ENCODE results near the gene LTBP4.

The LTBP4 gene

DNA sequence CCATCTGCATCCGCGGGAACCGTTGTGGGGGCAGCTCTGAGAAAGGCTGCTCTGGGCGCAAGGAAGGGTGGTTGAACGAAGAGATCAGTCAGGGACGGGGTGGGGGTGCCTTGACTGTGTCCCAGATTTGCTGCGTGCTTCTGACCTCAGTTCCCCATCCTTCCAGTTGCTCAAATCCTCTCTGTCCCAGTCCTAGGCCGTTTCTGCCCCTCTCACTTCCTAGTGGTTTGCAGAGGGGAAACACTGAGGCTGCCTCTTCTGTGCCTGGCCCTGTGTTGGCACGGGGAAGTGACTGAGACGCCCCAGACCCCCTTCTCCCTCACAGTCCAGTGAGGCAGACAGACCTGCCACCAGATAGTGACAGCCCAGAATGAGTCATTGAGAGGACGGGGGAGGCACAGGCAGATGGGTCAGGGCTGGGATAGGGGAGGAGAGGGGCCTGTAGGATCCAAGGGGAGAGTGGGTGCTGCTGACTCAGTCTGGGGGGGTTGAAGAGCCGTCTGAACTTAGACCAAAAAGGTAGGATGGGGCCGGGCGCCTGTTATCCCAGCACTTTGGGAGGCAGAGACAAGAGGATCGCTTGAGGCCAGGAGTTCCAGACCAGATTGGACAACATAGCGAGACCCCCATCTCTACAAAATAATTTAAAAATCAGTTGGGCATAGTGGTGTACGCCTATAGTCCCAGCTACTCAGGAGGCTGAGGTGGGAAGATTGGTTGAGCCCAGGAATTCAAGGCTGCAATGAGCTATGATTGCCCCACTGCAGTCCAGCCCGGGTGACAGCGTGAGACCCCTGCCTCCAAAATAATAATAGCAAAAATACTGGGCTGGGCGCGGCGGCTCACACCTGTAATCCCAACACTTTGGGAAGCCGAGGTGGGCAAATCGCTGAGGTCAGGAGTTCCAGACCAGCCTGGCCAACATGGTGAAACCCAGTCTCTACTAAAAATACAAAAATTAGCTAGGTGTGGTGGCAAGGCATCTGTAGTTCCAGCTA is 62.8 kb downstream of the LTBP4 start:
- Mint-ChIP-seq H3K36me3 (peaks cover 8% of the 10 kb centered on the region), H3K4me1 (ENCODE audit: low read depth) (peaks cover 11% of the 10 kb centered on the region), H3K4me3 (peak overlapping the region; percentile 81), H3K9me3 (ENCODE audit: low read depth) (peaks cover 2% of the 10 kb centered on the region), H3K27me3 (no peaks in the 10 kb centered on the region), H3K27ac (peak overlapping the region; percentile 70)

DNA sequence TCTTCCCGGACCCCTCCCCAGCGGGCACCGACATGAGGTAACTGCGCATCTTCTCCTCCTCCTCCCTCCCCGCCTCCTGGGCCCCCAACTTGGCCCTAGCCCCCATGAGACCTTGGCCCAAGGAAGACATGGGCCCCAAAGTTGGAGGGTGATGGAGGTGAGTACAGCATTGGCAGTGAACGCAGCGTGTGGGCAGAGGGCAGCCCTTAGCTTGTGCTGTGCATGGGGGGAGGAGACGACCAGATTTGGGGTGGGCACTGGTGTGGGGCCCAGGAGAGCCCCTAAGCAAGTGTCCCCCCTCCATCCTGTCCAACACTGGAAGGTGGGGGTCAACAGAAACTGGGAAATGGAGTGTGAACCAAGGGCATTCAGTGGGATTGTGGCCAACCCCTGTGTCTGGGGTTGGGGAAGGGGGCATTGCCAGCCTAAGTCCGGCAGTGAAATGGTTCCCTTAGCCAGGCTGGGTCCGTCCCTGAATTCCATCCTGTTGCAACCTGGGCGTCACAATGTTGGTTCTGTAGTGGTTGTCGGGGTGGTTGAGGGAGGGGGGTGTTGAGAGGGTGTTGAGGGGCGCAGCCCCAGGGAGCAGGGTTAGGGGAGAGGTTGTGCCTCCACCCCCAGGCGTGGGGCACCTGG is 65.8 kb downstream of the LTBP4 start:
- H3K27me3 Mint-ChIP-seq, result no peaks in the 10 kb centered on the region
- H3K4me1 Mint-ChIP-seq (ENCODE audit: low read depth), result peaks cover 11% of the 10 kb centered on the region
- H3K9me3 Mint-ChIP-seq (ENCODE audit: low read depth), result peaks cover 5% of the 10 kb centered on the region
- no peak overlapping the region for H3K4me3 Mint-ChIP-seq
- H3K36me3 Mint-ChIP-seq, result peaks cover 18% of the 10 kb centered on the region
- H3K27ac Mint-ChIP-seq, result no peak overlapping the region

DNA sequence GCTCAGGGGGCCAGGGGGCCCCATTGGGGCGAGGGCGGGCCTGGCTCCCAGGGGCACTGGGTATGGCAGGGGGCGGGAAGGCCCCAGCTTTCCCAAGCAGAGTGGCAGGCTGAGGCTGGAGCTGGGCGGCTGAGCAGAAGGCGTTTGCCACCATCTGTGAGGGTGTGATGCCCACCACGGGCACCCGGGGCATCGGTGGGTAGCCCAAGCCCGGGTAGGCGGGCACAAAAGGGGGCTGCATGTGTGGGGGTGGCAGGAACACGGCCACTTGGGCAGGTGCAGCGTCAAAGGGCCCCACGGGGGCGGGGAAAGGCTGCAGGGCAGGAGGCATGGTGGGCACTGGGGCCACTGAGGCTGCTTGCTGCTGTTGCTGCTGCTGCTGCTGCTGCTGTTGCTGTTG is 66.4 kb downstream of the LTBP4 start:
- H3K27ac Mint-ChIP-seq, result no peak overlapping the region
- H3K27me3 Mint-ChIP-seq, result no peaks in the 10 kb centered on the region
- H3K9me3 Mint-ChIP-seq (ENCODE audit: low read depth), result peaks cover 5% of the 10 kb centered on the region
- H3K4me3 Mint-ChIP-seq, result no peak overlapping the region
- H3K36me3 Mint-ChIP-seq, result peaks cover 18% of the 10 kb centered on the region
- H3K4me1 Mint-ChIP-seq (ENCODE audit: low read depth), result peaks cover 11% of the 10 kb centered on the region

DNA sequence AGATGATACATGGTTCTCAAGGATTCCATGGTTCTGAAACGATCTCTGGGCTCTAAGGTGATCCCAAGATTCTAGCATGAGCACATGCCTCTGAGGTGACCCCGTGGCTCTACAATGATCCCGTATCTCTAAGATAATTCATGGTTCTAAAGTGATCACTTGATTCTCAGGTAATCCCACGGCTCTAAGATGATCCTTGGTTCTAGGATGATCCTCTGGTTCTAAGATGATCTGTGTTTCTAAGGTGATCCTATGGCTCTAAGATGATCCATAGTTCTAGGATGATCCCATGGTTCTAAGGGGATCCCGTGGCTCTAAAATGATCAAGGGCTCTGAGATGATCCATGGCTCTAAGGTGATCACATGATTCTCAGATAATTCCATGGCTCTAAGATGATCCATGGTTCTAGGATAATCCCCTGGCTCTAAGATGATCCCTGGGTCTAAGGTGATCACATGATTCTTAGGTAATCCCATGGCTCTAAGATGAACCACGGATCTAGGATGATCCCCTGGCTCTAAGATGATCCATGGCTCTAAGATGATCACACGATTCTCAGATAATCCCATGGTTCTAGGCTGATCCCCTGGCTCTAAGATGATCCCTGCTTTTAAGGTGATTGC is 67.9 kb downstream of the LTBP4 start:
- no peak overlapping the region for H3K27ac Mint-ChIP-seq
- H3K36me3 Mint-ChIP-seq, result peaks cover 18% of the 10 kb centered on the region
- H3K4me1 Mint-ChIP-seq (ENCODE audit: low read depth), result peaks cover 5% of the 10 kb centered on the region
- H3K9me3 Mint-ChIP-seq (ENCODE audit: low read depth), result peaks cover 5% of the 10 kb centered on the region
- H3K27me3 Mint-ChIP-seq, result no peaks in the 10 kb centered on the region
- H3K4me3 Mint-ChIP-seq, result no peak overlapping the region

DNA sequence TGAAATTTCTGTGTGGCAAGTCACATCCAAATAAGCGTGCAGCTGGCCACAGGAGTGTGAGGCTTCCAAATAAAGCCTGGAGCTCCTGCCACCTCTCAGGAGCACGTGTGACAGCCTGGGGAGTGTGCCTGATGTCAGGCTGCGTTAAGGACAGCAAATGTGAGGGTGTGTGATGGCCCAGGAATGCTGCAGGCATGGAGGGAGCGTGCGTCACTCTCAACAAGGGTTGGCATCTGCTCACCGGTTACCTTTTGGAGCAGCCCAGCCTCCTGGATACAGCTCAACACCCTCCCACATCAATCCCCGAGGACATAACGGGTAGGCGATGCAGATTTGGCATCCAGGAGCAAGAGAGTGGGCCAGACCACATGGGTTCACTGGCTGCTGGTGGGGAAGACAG is 70.2 kb downstream of the LTBP4 start:
- H3K4me1 Mint-ChIP-seq (ENCODE audit: low read depth), result peaks cover 2% of the 10 kb centered on the region
- H3K27me3 Mint-ChIP-seq, result no peaks in the 10 kb centered on the region
- no peak overlapping the region for H3K27ac Mint-ChIP-seq
- no peak overlapping the region for H3K4me3 Mint-ChIP-seq
- H3K9me3 Mint-ChIP-seq (ENCODE audit: low read depth), result peaks cover 5% of the 10 kb centered on the region
- H3K36me3 Mint-ChIP-seq, result peaks cover 18% of the 10 kb centered on the region

DNA sequence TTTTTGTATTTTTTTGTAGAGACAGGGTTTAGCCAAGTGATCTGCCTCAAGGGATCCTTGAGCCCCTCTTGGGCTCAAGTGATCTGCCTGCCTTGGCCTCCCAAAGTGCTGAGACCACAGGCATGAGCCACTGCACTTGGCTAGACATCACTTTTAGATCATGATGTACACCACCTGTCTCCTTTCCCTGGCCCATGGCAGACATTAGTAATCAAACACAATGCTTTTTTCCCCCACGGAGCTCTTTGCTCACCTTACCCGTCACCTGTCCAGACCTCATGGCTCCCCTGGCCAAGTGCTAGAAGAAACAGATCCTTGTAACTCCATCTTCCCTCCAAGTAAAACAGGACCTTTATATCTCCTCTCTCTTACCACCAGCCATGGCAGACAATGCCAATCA is 70.9 kb downstream of the LTBP4 start:
- H3K4me3 Mint-ChIP-seq, result no peak overlapping the region
- no peaks in the 10 kb centered on the region for H3K27me3 Mint-ChIP-seq
- peaks cover 18% of the 10 kb centered on the region for H3K36me3 Mint-ChIP-seq
- peaks cover 5% of the 10 kb centered on the region for H3K9me3 Mint-ChIP-seq (ENCODE audit: low read depth)
- no peaks in the 10 kb centered on the region for H3K4me1 Mint-ChIP-seq (ENCODE audit: low read depth)
- no peak overlapping the region for H3K27ac Mint-ChIP-seq

DNA sequence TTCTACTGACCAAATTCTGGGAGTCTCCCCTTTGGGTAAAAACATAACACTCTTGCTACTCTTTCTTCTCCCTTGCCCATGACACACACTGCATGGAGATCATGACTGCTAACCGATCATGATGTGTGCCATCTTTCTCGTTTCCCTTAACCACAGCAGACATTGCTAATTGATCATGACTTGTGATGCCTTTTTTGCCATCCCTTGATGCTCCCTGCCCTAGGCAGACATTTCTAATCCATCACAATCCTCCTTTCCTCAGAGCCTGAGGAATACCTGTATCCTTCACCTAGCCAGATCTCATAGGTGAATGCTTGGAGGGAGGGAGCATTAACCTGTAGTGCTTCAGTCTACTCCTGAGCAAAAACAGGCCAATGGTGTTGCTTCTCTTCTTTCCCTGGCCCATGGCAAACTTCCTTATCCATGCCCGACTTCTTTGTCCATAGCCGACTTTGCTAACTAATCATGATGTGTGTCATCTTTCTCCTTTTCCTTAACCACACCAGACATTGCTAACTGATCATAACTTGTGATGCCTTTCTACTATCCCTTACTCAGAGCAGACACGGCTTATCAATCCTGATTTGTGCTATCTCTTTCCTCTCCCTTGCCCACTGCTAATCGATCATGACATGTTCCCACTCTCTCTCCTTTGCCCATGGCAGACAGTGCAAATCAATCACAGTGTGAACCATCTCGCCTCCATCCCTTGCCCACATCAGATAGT is 71.6 kb downstream of the LTBP4 start:
- H3K36me3 Mint-ChIP-seq, result peaks cover 20% of the 10 kb centered on the region
- H3K4me3 Mint-ChIP-seq, result no peak overlapping the region
- H3K27me3 Mint-ChIP-seq, result no peaks in the 10 kb centered on the region
- no peak overlapping the region for H3K27ac Mint-ChIP-seq
- H3K4me1 Mint-ChIP-seq (ENCODE audit: low read depth), result no peaks in the 10 kb centered on the region
- H3K9me3 Mint-ChIP-seq (ENCODE audit: low read depth), result peaks cover 5% of the 10 kb centered on the region

DNA sequence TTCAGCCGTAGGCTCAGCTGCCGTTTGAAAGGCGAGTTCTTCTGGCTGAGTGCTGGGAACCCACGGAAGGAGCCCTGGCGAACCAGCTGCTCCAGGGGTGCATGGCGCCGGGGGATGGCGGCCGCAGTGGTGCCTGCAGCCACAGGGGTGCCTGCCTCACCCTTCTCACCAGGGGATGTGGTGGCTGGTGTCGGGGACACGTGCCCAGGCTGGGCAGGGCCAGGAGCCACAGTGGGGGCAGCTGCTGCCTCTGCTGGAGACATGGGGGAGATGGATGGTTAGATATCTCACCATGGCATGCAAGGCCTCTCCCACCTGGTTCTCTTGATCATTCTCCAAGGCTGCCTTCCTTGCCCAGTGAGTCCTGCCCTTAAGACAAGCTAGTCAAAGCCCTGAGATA is 72.2 kb downstream of the LTBP4 start:
- Mint-ChIP-seq H3K27me3 (no peaks in the 10 kb centered on the region), H3K36me3 (peaks cover 19% of the 10 kb centered on the region), H3K4me1 (ENCODE audit: low read depth) (no peaks in the 10 kb centered on the region), H3K4me3 (no peak overlapping the region), H3K9me3 (ENCODE audit: low read depth) (peaks cover 5% of the 10 kb centered on the region), H3K27ac (no peak overlapping the region)

DNA sequence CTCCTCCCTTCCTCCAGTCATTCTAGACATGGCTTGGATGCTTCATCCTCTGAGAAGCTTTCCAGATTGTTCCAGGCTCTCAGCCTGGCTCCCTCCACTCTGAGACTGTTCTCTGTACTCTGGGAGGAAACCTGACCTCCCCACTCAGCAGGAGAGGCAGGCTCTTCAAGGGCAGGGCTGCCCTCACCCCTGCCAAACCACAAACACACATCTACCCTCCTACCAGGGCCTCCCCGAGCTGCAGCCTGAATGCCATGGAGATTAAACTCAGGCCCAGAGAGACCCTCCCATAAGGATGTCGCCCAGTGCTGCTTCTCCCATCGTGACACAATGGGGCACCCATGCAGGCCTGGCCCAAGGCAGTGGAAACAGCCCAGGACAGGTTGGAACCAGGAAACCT is 73.1 kb downstream of the LTBP4 start:
- H3K4me1 Mint-ChIP-seq (ENCODE audit: low read depth), result no peaks in the 10 kb centered on the region
- H3K4me3 Mint-ChIP-seq, result no peak overlapping the region
- H3K36me3 Mint-ChIP-seq, result peaks cover 10% of the 10 kb centered on the region
- H3K27ac Mint-ChIP-seq, result no peak overlapping the region
- H3K9me3 Mint-ChIP-seq (ENCODE audit: low read depth), result no peaks in the 10 kb centered on the region
- no peaks in the 10 kb centered on the region for H3K27me3 Mint-ChIP-seq

DNA sequence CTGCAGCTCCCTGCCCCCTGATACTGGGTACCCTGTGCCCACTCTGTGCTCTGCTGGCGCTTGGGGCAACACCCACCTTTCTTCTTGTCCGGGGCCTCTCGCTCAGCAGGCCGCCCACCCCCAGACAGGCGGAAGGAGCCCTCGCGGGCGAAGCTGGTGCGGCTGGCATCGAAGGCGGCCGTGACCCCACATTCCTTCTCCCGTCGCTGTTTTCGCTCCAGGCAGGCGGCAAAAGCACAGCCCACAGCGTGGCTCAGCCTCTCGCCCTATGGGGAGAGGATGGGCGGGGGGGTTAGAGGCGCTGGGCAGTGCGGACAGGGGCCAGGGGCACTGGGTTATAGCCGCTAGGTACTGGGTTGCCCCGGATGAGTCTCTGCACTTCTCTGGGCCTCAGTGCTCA is 76.0 kb downstream of the LTBP4 start:
- H3K27ac Mint-ChIP-seq, result no peak overlapping the region
- H3K9me3 Mint-ChIP-seq (ENCODE audit: low read depth), result no peaks in the 10 kb centered on the region
- H3K36me3 Mint-ChIP-seq, result peaks cover 3% of the 10 kb centered on the region
- H3K27me3 Mint-ChIP-seq, result no peaks in the 10 kb centered on the region
- no peaks in the 10 kb centered on the region for H3K4me1 Mint-ChIP-seq (ENCODE audit: low read depth)
- H3K4me3 Mint-ChIP-seq, result no peak overlapping the region

Data from activated naive CD8-positive, alpha-beta T cell (primary cell).